GM19397 (cell line): Measurements from ENCODE around the gene CACNA1D.
"Not testable (repeated sequence)": the region's sequence is repeated elsewhere in the genome, so short reads cannot be mapped to it uniquely, and the experiment has no call there.

Source experiments
- ATAC-seq: cut with Tn5 transposase; IDR thresholded peaks from one replicate; pipeline ENCODE4 v1.9.1; 2021; ENCODE audit warnings: mild to moderate bottlenecking, moderate library complexity; ENCODE audit not compliant: unreplicated experiment

CACNA1D gene

GRCh38 chr3:53570709-53571108, 76.3 kb downstream of the CACNA1D start:
- ATAC-seq: no peak

- no peak for ATAC-seq
These were observed 76.9 kb downstream of the CACNA1D start for GRCh38 chr3:53571264-53571663.

GRCh38 chr3:53572184-53572583, 77.8 kb downstream of the CACNA1D start:
- ATAC-seq: not testable (repeated sequence)

GRCh38 chr3:53577506-53577905, 83.1 kb downstream of the CACNA1D start:
- no peak for ATAC-seq

- no peak for ATAC-seq
These were observed 85.2 kb downstream of the CACNA1D start for GRCh38 chr3:53579636-53580035.

- no peak for ATAC-seq
These were observed 87.3 kb downstream of the CACNA1D start for GRCh38 chr3:53581671-53582070.

GRCh38 chr3:53583161-53583690, 88.8 kb downstream of the CACNA1D start:
- no peak for ATAC-seq

GRCh38 chr3:53585049-53585448, 90.6 kb downstream of the CACNA1D start:
- no peak for ATAC-seq

GRCh38 chr3:53585627-53586026, 91.2 kb downstream of the CACNA1D start:
- ATAC-seq: no peak

GRCh38 chr3:53588122-53588521, 93.7 kb downstream of the CACNA1D start:
- no peak for ATAC-seq

GRCh38 chr3:53589201-53589600, 94.8 kb downstream of the CACNA1D start:
- no peak for ATAC-seq

- no peak for ATAC-seq
These were observed 95.4 kb downstream of the CACNA1D start for GRCh38 chr3:53589806-53590205.

- no peak for ATAC-seq
These were observed 96.2 kb downstream of the CACNA1D start for GRCh38 chr3:53590606-53591005.

- ATAC-seq: no peak
These were observed 97.2 kb downstream of the CACNA1D start for GRCh38 chr3:53591646-53592045.

GRCh38 chr3:53592862-53593261, 98.5 kb downstream of the CACNA1D start:
- no peak for ATAC-seq

GRCh38 chr3:53593611-53594010, 99.2 kb downstream of the CACNA1D start:
- ATAC-seq: no peak

GRCh38 chr3:53594276-53594675, 99.9 kb downstream of the CACNA1D start:
- no peak for ATAC-seq

GRCh38 chr3:53595660-53596059, 101.2 kb downstream of the CACNA1D start:
- no peak for ATAC-seq

GRCh38 chr3:53597136-53597915, 102.9 kb downstream of the CACNA1D start:
- no peak for ATAC-seq

GRCh38 chr3:53599771-53600170, 105.4 kb downstream of the CACNA1D start:
- ATAC-seq: no peak

GRCh38 chr3:53602866-53603265, 108.5 kb downstream of the CACNA1D start:
- ATAC-seq: no peak

GRCh38 chr3:53604232-53604631, 109.8 kb downstream of the CACNA1D start:
- ATAC-seq: no peak

- no peak for ATAC-seq
These were observed 112.4 kb downstream of the CACNA1D start for GRCh38 chr3:53606793-53607192.
